ENCODE results near the gene DIABLO.

DNA sequence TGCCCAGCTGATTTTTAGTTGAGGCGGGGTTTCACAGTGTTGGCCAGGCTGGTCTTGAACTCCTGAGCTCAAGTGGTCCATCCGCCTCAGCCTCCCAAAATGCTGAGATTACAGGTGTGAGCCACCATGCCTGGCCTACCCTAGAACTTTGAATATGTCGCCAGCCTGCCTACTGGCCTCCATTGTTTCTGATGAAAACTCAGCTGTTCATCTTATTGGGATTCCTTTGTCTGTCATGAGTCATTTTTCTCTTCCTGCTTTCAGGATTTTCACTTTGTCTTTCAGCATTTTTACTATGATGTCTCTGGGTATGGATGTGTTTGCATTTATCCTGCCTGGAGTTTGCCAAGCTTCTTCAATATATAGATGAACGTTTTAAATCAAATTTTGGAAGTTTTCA is 30.4 kb downstream of the DIABLO start:
- TF ChIP-seq, protein P1, sequence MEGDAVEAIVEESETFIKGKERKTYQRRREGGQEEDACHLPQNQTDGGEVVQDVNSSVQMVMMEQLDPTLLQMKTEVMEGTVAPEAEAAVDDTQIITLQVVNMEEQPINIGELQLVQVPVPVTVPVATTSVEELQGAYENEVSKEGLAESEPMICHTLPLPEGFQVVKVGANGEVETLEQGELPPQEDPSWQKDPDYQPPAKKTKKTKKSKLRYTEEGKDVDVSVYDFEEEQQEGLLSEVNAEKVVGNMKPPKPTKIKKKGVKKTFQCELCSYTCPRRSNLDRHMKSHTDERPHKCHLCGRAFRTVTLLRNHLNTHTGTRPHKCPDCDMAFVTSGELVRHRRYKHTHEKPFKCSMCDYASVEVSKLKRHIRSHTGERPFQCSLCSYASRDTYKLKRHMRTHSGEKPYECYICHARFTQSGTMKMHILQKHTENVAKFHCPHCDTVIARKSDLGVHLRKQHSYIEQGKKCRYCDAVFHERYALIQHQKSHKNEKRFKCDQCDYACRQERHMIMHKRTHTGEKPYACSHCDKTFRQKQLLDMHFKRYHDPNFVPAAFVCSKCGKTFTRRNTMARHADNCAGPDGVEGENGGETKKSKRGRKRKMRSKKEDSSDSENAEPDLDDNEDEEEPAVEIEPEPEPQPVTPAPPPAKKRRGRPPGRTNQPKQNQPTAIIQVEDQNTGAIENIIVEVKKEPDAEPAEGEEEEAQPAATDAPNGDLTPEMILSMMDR (IDR thresholded peaks at IDR 0.05; ENCODE audit: low read length), result no peak
- TF ChIP-seq EZH2 (optimal IDR thresholded peaks at IDR 0.05; ENCODE audit: low read depth, low read length), result no peak
- no peak for TF ChIP-seq EZH2phosphoT487 (IDR thresholded peaks at IDR 0.05; ENCODE audit: low read length)

Measured in MM.1S (cell line).